GM18502 (cell line): ENCODE data around the gene CLDN15.
"Not testable (repeated sequence)": the region's sequence is repeated elsewhere in the genome, so short reads cannot be mapped to it uniquely, and the experiment has no call there.

Experiments
- ATAC-seq: cut with Tn5 transposase; IDR thresholded peaks from one replicate; pipeline ENCODE4 v1.9.1; 2021; ENCODE audit warnings: mild to moderate bottlenecking; ENCODE audit not compliant: unreplicated experiment, poor library complexity

The CLDN15 gene, protein sequence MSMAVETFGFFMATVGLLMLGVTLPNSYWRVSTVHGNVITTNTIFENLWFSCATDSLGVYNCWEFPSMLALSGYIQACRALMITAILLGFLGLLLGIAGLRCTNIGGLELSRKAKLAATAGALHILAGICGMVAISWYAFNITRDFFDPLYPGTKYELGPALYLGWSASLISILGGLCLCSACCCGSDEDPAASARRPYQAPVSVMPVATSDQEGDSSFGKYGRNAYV

GRCh38 chr7:101237206-101238067 is at the start of gene CLDN15:
Gene CLDN15 (minus strand): TSS chr7:101237802. CDS start chr7:101237581, 221 bp downstream.
- no peak for ATAC-seq

- no peak for ATAC-seq
Measured at GRCh38 chr7:101287032-101287431, 49.4 kb upstream of the CLDN15 start.

DNA sequence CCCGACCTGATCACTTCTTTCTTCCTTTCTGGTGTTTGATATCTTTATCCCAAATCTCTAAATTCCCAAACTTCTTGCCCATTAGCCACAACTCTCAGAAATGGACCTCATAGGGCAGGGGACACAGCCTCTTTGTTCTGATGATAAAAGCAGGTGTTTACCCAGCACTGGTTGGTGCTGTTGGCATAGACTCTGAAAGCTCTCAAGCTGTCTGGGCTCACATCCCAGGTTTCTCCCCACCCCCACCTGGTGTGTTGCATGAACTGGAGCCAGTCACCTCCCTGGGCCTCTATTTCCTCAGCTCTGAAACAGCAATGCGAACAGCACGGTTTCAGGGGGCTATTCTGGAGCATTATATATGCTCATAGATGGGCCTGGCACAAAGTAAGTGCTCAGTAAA is 48.3 kb upstream of the CLDN15 start:
- not testable (repeated sequence) for ATAC-seq

- ATAC-seq: no peak
Measured at GRCh38 chr7:101285171-101285570, 47.6 kb upstream of the CLDN15 start.

DNA sequence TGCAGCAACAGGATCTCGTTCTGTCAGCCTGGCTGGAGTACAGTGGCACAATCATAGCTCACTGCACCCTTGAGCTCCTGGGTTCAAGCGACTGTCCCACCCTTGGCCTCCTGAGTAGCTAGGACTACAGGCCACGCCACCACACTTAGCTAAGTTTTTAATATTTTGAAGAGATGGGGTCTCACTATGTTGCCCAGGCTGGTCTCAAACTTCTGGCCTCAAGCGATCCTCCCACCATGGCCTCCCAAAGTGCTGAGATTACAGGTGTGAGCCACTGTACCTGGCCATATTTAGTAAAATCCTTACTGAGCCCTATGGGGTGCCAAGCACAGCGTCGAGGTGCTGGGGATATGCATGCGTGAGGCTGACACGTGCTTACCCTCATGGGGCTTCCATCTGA is 43.3 kb upstream of the CLDN15 start:
- not testable (repeated sequence) for ATAC-seq

- ATAC-seq: no peak
Measured at GRCh38 chr7:101278461-101279292, 41.1 kb upstream of the CLDN15 start.

DNA sequence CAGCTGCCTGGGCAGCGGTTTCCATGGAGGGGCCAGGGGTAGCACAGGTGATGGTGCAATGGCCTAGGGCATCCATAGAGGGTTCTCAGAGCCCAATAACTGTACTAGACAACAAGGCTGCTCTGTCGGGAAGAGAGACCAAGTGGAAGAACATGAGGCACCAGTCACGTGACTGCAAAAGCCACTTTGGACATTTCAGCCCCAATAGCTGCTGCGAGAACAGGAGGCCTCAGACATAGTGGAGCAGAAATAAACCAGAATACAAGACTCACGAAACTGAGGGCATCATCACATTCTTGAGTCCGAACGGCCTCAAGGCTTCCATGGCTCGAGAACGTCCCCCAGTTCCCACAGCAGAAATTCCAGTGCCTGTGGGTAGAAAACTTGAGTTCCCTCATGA is 39.6 kb upstream of the CLDN15 start:
- ATAC-seq: no peak

GRCh38 chr7:101273206-101273605 is 35.6 kb upstream of the CLDN15 start:
- ATAC-seq: no peak

DNA sequence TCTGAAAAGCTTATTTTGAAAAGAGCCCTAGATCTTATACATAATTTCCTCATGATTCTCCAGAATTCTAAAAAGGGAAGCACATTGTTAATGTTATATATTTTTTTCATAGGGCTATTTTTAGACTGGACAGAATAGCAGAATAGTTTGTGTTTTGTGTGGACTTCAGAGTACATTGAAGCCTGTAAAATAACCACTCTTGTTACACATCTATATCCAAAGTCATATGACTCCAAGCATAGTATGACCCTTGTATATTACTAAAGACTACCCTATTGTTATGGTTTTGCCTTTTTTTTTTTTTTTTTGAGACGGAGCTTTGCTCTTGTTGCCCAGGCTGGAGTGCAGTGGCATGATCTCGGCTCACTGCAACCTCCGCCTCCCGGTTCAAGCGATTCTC is 33.4 kb upstream of the CLDN15 start:
- no peak for ATAC-seq

- ATAC-seq: no peak
Measured at GRCh38 chr7:101269664-101270063, 32.1 kb upstream of the CLDN15 start.

DNA sequence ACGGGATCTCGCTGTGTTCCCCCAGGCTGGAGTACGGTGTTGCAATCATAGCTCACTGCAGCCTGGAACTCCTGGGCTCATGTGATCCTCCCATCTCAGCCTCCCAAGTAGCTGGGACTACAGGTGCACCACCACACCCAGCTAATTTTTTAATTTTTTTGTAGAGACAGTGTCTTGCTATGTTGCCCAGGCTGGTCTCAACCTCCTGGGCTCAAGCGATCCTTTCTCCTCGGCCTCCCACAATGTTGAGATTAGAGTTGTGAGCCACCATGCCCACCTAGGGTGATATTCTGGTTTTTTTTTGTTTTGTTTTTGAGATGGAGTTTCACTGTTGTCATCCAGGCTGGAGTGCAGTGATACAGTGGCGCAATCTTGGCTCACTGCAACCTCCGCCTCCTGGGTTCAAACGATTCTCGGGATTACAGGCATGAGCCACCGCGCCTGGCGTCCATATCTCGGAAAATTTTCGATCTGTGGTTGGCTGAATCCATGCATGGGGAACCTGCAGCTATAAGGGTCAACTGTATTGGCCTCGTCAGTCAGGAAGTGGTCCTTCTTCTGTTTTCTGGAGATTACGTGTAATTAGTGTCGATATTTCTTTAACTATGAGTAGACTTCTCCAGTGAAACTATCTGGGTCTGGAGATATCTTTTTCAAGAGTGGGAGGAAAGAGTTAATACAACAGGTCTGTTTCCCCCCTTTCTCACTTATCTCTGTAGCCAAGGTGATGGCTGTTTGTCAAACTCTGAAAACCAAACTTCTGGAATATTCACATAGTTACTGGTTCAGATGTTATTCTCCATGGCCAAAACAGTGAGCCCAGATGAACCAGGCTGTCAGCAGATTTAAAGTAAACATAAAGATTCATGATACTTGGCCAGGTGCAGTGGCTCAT is 28.3 kb upstream of the CLDN15 start:
- no peak for ATAC-seq

DNA sequence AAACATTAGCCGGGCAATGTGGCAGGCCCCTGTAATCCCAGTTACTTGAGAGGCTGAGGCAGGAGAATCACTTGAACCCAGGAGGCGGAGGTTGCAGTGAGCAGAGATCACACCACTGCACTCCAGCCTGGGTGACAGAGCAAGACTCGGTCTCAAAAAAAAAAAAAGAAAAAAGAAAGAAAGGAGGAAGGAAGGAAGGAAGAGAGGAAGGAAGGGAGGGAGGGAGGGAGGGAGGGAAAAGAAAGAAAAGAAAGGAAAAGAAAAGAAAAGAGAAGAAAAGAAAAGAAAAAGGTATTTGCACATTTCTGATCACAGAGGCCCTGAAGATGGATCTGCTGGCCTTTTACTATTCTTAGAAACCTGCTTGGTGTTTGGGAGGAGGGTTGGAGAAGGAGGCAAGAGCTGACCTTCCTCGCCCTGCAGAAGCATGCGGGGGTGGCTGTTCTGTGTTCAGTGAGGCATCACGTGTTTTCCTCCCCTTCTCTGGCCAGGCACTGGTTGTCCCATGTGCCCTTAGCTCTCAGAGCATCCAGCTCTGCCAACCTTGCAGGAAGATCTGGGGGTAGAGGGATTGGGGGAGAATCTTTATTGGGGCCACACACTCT is 26.6 kb upstream of the CLDN15 start:
- ATAC-seq: not testable (repeated sequence)

- ATAC-seq: no peak
Measured at GRCh38 chr7:101258243-101258731, 20.7 kb upstream of the CLDN15 start.

GRCh38 chr7:101255796-101256195 is 18.2 kb upstream of the CLDN15 start:
- no peak for ATAC-seq

DNA sequence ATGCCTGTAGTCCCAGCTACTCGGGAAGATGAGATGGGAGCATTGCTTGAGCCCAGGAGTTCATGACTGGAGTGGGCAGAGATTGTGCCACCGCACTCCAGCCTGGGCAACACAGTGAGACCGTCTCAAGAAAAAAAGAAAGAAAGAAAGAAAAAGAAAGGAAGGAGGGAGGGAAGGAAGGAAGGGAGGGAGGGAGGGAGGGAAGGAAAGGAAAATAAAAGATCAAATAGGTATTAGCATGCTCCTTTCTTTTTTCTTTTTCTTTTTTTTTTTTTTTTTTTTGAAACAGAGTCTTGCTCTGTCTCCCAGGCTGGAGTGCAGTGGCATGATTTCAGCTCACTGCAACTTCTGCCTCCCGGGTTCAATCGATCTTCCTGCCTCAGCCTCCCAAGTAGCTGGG is 15.6 kb upstream of the CLDN15 start:
- ATAC-seq: not testable (repeated sequence)

- peak; percentile 97 for ATAC-seq
Measured at GRCh38 chr7:101251871-101252659, 14.5 kb upstream of the CLDN15 start.

- ATAC-seq: peak; percentile 31
Measured at GRCh38 chr7:101250324-101250723, 12.7 kb upstream of the CLDN15 start.

- no peak for ATAC-seq
Measured at GRCh38 chr7:101248276-101248675, 10.7 kb upstream of the CLDN15 start.
